HCT116 (cell line): Measurements from ENCODE around the gene LANCL3. TPM values are rescaled to one million over a fixed set of nuclear protein-coding genes. Genes with fewer than 3 reads are reported as not detected.

Source experiments
- ATAC-seq: fragments of 200-7000 bp; cut with Tn5 transposase; 2 replicates; pipeline ENCODE4 v1.9.1; 2020; ENCODE audit warnings: mild to moderate bottlenecking, moderate library complexity
- BruUV-seq: library from RNA; stranded (reverse); fragments of 400-500 nt; replicated peaks from 2 replicates; lab custom pipeline; 2021; lab: Mats Ljungman, UMichigan
- CTCF ChIA-PET: fragments of 300-600 bp; sonication (Branson Sonifier 250); formaldehyde crosslinking; loops from one replicate; lab custom pipeline; 2021; ENCODE audit warnings: antibody characterized with exemption; lab: Charles Lee
- POLR2A ChIA-PET: fragments of 300-600, 350-600 bp; sonication (Branson Sonifier 250); formaldehyde crosslinking; loops from one replicate; lab custom pipeline; 2021; ENCODE audit warnings: antibody characterized with exemption; lab: Charles Lee
- RAD21 ChIA-PET, 2 experiments: fragments of 300-600 bp; sonication (Branson Sonifier 250); formaldehyde crosslinking; loops; one replicate each; lab custom pipeline; 2023; ENCODE audit warnings: low total read pairs in 2 of 2; ENCODE audit not compliant: uncharacterized antibody in 2 of 2, unreplicated experiment in 2 of 2, low non-redundant PET in 1 of 2; lab: Charles Lee
- DNase-seq: peaks from one replicate; pipeline ENCODE4 v3.0.0-alpha.2; 2010; ENCODE audit warnings: low read depth, low spot score
- H2AFZ ChIP-seq: fragments of 200-600 bp; shearing (Covaris generic), sonication (generic); 2 replicates; pipeline ENCODE4 v1.6.1; 2017; ENCODE audit warnings: low read depth, mixed run types, mixed read lengths, antibody characterized with exemption, low read length; ENCODE audit not compliant: poor library complexity, severe bottlenecking
- H3K27ac ChIP-seq: 2 replicates; pipeline ENCODE4 v1.5.1; 2012; ENCODE audit warnings: low read depth, low read length
- H3K27me3 ChIP-seq: fragments of 200-600 bp; sonication (generic); 2 replicates; pipeline ENCODE4 v1.6.1; 2016; ENCODE audit warnings: mixed run types, low read length, mixed read lengths; ENCODE audit not compliant: insufficient read depth
- H3K36me3 ChIP-seq, 2 experiments: fragments of 200-500 bp in 1 of 2; fragments of 200-600 bp in 1 of 2; sonication (Bioruptor generic) in 1 of 2; sonication (generic) in 1 of 2; 2 replicates each; pipeline versions ENCODE4 v1.5.1 to v1.6.1; 2014 to 2016; ENCODE audit warnings: low read length in 2 of 2, inconsistent platforms in 1 of 2, mixed read lengths in 1 of 2, mixed run types in 1 of 2; ENCODE audit not compliant: insufficient read depth in 2 of 2, control insufficient read depth in 1 of 2
- H3K4me1 ChIP-seq, 2 experiments: fragments of 200-600 bp in 1 of 2; sonication (generic) in 1 of 2; 2 replicates each; pipeline versions ENCODE4 v1.5.1 to v1.6.1; 2012 to 2017; ENCODE audit warnings: low read length in 2 of 2, inconsistent platforms in 1 of 2, mild to moderate bottlenecking in 1 of 2, mixed read lengths in 1 of 2, mixed run types in 1 of 2, moderate library complexity in 1 of 2; ENCODE audit not compliant: insufficient read depth in 2 of 2, control insufficient read depth in 1 of 2
- H3K4me2 ChIP-seq: fragments of 200-600 bp; sonication (generic); 2 replicates; pipeline ENCODE4 v1.6.1; 2017; ENCODE audit warnings: mixed run types, low read length, mixed read lengths
- H3K4me3 ChIP-seq, 2 experiments: fragments of 200-600 bp in 1 of 2; sonication (generic) in 1 of 2; replicated peaks in 1 of 2; 2 replicates each; pipeline ENCODE4 v1.5.1; 2011 to 2016; ENCODE audit warnings: low read length in 2 of 2, control low read depth in 1 of 2, low read depth in 1 of 2, mild to moderate bottlenecking in 1 of 2, mixed read lengths in 1 of 2, mixed run types in 1 of 2
- H3K79me2 ChIP-seq: fragments of 200-600 bp; sonication (generic); 2 replicates; pipeline ENCODE4 v1.6.1; 2017; ENCODE audit warnings: mild to moderate bottlenecking, mixed run types, low read length, moderate library complexity, mixed read lengths; ENCODE audit not compliant: insufficient read depth
- H3K9ac ChIP-seq: fragments of 200-600 bp; sonication (generic); 2 replicates; pipeline ENCODE4 v1.6.1; 2016; ENCODE audit warnings: low read length, mixed read lengths
- H3K9me2 ChIP-seq: fragments of 200-600 bp; sonication (generic), shearing (Covaris generic); 2 replicates; pipeline ENCODE4 v1.6.1; 2017; ENCODE audit warnings: mixed run types, mild to moderate bottlenecking, moderate library complexity; ENCODE audit not compliant: insufficient read depth
- H3K9me3 ChIP-seq, 2 experiments: fragments of 200-500 bp in 1 of 2; fragments of 200-600 bp in 1 of 2; sonication (Bioruptor generic) in 1 of 2; sonication (generic) in 1 of 2; 2 replicates each; pipeline ENCODE4 v1.6.1; 2014 to 2017; ENCODE audit warnings: low read length in 2 of 2, mixed read lengths in 2 of 2, inconsistent platforms in 1 of 2, low read depth in 1 of 2, mild to moderate bottlenecking in 1 of 2, mixed run types in 1 of 2, moderate library complexity in 1 of 2; ENCODE audit not compliant: control insufficient read depth in 1 of 2, insufficient read depth in 1 of 2
- H4K20me1 ChIP-seq: fragments of 200-600 bp; sonication (generic), shearing (Covaris generic); 2 replicates; pipeline ENCODE4 v1.6.1; 2017; ENCODE audit warnings: mixed run types, mild to moderate bottlenecking, moderate library complexity; ENCODE audit not compliant: insufficient read depth
- CEBPB ChIP-seq: IDR thresholded peaks from 2 replicates; pipeline ENCODE4 v1.6.1; 2012; ENCODE audit warnings: low read depth
- ELF1 ChIP-seq: IDR thresholded peaks from 2 replicates; pipeline ENCODE4 v1.6.1; 2012; ENCODE audit warnings: low read depth, borderline replicate concordance
- FOSL1 ChIP-seq: IDR thresholded peaks from 2 replicates; pipeline ENCODE4 v1.6.1; 2012; ENCODE audit warnings: low read depth
- JUND ChIP-seq: IDR thresholded peaks from 2 replicates; pipeline ENCODE4 v1.6.1; 2012
- MAX ChIP-seq: IDR thresholded peaks from 2 replicates; pipeline ENCODE4 v1.6.1; 2012
- POLR2A ChIP-seq: IDR thresholded peaks from 2 replicates; pipeline ENCODE4 v1.7.0; 2011; ENCODE audit warnings: borderline replicate concordance; ENCODE audit not compliant: insufficient read depth, insufficient read length; ENCODE audit errors: extremely low read depth
- RAD21 ChIP-seq: IDR thresholded peaks from 2 replicates; pipeline ENCODE4 v1.6.1; 2012; ENCODE audit warnings: low read depth, mild to moderate bottlenecking
- REST ChIP-seq: IDR thresholded peaks from 2 replicates; pipeline ENCODE4 v1.6.1; 2012; ENCODE audit warnings: low read depth
- SIN3A ChIP-seq: IDR thresholded peaks from 2 replicates; pipeline ENCODE4 v1.6.1; 2012; ENCODE audit warnings: low read depth
- SRF ChIP-seq: IDR thresholded peaks from 2 replicates; pipeline ENCODE4 v1.6.1; 2012; ENCODE audit warnings: low read depth
- YY1 ChIP-seq: IDR thresholded peaks from 2 replicates; pipeline ENCODE4 v1.6.1; 2011; ENCODE audit warnings: low read length, low read depth, moderate library complexity, mild to moderate bottlenecking; ENCODE audit not compliant: insufficient replicate concordance; ENCODE audit errors: extremely low read depth
- ZNF274 ChIP-seq: fragments of 200-500 bp; sonication (Bioruptor generic); IDR thresholded peaks from 2 replicates; pipeline ENCODE4 v1.6.1; 2014; ENCODE audit warnings: mild to moderate bottlenecking, low read depth, low read length, inconsistent platforms
- intact Hi-C: fragments of 100-400 bp; cut with micrococcal nuclease; formaldehyde crosslinking; loops from 2 replicates; pipeline ENCODE4 v1.10.0; 2022
- total RNA-seq: library from RNA; stranded (reverse); gene quantifications from one replicate; pipeline ENCODE4 v1.2.1, GENCODE V29; 2021; ENCODE audit not compliant: unreplicated experiment

Gene LANCL3
- total RNA-seq, 1 experiment from 2014 or later = 2.4 TPM

- no peaks in the 10 kb centered on the region for H3K9me2 ChIP-seq
- H3K79me2 ChIP-seq = no peaks in the 10 kb centered on the region
- ATAC-seq = no peak
- no peaks in the 10 kb centered on the region for H3K36me3 ChIP-seq
- no TSS peak for BruUV-seq
- no peak overlapping the region for H3K27ac ChIP-seq
- DNase-seq = no peak
- POLR2A ChIA-PET = no interaction called here
- H3K9me3 ChIP-seq = no peaks in the 10 kb centered on the region
- RAD21 ChIA-PET = no interaction called here
- TF ChIP-seq JUND = no peak
- no peak for TF ChIP-seq SIN3A
- TF ChIP-seq CEBPB = no peak
- TF ChIP-seq REST = no peak
- no peak for TF ChIP-seq ZNF274
- no peak for TF ChIP-seq POLR2A
- no peak for TF ChIP-seq YY1
- TF ChIP-seq MAX = no peak
- no peak for TF ChIP-seq ELF1
- TF ChIP-seq FOSL1 = no peak
- no peak for TF ChIP-seq SRF
- no peak for TF ChIP-seq RAD21
- H3K9ac ChIP-seq = no peak overlapping the region
- H3K4me3 ChIP-seq = no peak overlapping the region
- no peaks in the 10 kb centered on the region for H3K4me1 ChIP-seq
- intact Hi-C loops = no loop called here
- no peak overlapping the region for H2AFZ ChIP-seq
- H4K20me1 ChIP-seq = no peaks in the 10 kb centered on the region
- H3K4me2 ChIP-seq = no peak overlapping the region
- CTCF ChIA-PET = no interaction called here
- no peaks in the 10 kb centered on the region for H3K27me3 ChIP-seq
Measured at GRCh38 chrX:37613933-37614332, 42.5 kb downstream of the LANCL3 start.
